Daoy (cell line): ENCODE data around the gene UBAC1. TPM values are rescaled to one million over a fixed set of nuclear protein-coding genes. Genes with fewer than 3 reads are reported as not detected.
"Not testable (repeated sequence)": the region's sequence is repeated elsewhere in the genome, so short reads cannot be mapped to it uniquely, and the experiment has no call there.

Source experiments
- DNase-seq: peaks from one replicate; pipeline ENCODE4 v3.0.0-alpha.2; 2015; ENCODE audit warnings: low read depth
- total RNA-seq: library from RNA; depleted of rRNA; stranded (reverse); fragments of >200 nt; shearing (Covaris generic); gene quantifications from 2 replicates; pipeline ENCODE4 v1.2.3, GENCODE V29; 2014

The UBAC1 gene
- total RNA-seq, 1 experiment from 2014 or later: 63.1 TPM

- no peak for DNase-seq
These were observed 17.7 kb upstream of the UBAC1 start for GRCh38 chr9:135978642-135979546.

DNA sequence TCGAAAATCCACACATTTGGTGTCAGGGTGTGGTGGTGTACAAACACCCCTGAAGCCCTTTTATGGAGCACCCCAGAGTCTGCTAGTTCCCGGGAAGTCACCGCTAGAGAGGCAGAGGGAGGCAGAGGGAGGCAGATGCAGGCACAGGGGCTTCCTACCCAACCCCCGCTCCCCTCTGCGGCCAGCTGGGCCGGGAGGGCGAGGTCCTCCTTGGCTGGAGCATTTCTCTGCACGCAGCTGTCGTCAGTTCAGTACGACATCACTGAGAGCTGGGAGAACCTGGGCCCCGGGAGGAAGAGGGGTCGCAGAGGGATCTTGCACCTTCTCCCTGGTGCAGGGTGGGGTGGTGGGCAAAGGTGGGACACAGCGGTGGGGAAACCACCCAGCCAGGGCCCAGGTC lies 15.8 kb upstream of the UBAC1 start:
- no peak for DNase-seq

GRCh38 chr9:135976531-135976930 lies 15.4 kb upstream of the UBAC1 start:
- no peak for DNase-seq

GRCh38 chr9:135975834-135976233 lies 14.7 kb upstream of the UBAC1 start:
- no peak for DNase-seq

- no peak for DNase-seq
These were observed 13.0 kb upstream of the UBAC1 start for GRCh38 chr9:135974220-135974573.

DNA sequence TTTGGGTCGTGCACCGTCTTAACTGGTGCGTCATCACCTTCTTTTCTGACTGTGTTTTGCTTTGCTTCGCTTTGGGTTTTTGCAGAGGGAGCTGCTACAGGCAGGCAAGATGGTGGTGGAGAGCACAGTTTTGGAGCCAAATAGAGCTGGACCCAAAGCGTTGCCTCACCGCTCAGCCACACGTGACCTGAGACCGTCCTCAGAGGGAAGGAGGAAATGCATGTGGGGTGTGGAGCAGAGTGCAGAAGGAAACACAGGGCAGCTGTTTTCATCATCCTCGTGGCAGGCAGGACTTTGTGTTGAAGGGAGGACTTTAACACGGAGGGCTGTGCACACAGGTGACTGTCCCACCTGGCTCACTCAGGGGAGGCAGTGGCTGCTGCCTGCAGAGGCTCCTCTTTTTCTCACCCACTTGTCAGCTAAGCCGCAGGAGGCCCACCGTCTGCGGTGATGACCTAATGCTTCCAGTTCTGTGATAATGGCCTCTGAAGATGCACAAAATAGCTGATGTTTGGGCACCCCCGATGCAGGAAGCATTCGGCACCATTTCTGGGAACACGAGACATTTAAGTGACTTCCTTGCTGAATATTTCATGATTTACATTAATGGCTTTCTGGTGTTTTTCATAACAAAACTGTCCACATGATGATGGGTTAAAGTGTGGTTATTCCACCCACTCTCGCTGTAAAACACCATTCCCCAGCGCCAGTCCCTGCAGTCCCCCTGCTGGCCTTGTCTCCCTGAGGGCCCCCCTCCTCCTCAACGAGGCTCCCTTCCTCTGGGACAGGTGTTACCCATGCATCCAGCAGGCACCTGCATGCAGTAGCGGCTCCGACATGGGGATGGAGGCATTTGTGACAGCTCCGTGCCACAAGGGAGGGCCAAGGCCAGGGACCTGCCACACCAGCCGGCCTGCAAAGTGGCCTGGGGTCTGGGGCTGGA lies 12.4 kb upstream of the UBAC1 start:
- DNase-seq: no peak

DNA sequence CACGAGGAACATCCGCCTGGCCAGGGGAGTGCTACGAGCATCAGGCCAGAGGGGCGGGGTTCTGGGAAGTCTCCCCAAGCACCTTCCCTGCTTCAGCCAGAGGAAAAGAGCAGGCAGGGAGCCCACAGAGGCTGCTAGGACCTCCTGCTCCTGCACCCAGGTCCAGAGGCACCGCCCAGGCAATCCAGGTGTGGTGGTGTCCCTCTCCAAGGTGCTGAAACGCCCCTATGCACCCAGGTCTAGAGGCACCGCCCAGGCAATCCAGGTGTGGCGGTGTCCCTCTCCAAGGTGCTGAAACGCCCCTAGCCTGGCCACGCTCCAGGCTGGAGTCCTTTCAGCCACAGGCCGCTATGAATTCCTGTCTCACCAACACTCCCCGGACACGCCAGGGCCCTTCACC lies 10.7 kb upstream of the UBAC1 start:
- peak; percentile 60 for DNase-seq

DNA sequence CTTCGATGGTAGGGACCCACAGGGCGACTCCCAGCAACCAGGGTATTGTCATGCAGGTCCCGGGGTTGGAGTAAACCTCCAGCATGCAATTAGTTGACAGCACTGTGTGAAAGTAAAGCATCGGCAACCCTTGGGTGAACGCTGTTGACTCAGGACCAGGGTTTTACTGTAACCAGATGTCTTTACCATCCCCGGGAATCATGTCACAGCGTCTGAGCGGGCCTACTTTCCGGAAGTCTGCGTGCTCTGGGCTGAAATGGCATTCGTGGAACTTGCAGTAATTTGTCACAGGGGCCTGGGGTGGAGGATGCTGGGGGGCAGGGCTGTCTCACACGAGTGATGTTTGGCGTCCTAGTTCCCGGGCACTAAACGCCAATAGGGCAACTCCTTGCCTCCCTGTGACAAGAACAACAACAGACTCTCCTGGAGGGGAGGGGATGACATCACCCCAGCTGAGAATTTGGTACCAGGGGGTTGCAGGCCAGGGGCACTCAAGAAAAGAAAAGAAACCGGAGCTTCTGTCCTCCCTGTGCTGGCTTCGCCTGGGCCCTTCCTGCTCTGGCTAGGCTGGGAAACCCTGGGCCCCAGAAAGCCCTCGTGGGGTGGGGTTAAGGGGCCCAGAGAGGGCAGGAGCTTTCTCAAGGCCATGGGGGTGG lies 10.1 kb upstream of the UBAC1 start:
- no peak for DNase-seq

GRCh38 chr9:135970128-135970815 lies 9.1 kb upstream of the UBAC1 start:
- DNase-seq: no peak

DNA sequence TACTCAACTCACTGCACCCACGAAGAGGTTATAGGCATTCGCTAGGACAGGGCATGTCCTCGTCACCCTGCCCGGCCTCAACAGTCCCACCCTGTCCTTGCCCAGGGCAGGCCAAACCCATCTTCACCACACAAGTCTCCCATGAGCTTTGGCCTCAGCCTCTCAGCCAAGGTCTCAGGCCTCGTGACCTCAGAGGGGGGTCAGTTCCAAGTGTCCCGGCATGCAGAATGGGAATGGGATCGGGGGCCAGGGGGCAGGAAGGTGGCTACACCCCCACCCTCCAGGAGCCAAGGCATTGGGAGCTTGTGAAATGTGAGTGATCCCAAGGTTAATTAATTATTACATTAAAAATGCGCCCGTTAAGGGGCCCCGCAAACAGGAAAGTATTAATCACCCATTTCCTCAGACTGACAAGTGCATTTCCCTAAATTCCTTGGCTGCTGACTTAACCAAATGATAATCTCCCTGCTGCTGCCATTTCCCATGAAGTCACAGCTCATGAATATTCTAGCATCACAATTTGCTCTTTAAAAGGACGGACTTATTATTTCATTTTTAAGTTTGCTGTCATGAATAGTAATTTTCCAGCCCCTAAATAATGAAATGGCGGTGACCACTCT lies 8.0 kb upstream of the UBAC1 start:
- DNase-seq: no peak

DNA sequence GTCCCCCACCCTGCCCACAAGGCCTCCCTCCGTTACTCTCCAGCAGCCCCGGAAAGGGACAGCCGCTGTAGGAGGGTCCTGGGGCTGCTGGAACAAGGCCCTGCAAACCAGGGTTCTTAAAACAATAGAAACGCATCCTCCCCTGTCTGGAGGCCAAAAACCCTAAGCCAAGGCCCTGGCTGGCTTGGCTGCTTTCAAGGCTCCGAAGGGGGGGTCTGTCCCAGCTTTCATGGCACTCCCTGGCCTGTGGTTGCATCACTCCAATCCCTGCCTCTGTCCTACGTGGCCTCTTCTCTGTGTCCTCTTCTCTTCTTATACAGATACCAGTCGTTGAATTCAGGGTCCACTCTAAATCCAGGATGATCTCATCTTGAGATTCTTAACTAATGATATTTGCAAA lies 7.4 kb upstream of the UBAC1 start:
- no peak for DNase-seq

GRCh38 chr9:135968083-135968476 lies 6.9 kb upstream of the UBAC1 start:
- DNase-seq: peak; percentile 64

- DNase-seq: not testable (repeated sequence)
These were observed 5.7 kb upstream of the UBAC1 start for GRCh38 chr9:135966916-135967260.

- DNase-seq: no peak
These were observed 4.1 kb upstream of the UBAC1 start for GRCh38 chr9:135965124-135965756.

DNA sequence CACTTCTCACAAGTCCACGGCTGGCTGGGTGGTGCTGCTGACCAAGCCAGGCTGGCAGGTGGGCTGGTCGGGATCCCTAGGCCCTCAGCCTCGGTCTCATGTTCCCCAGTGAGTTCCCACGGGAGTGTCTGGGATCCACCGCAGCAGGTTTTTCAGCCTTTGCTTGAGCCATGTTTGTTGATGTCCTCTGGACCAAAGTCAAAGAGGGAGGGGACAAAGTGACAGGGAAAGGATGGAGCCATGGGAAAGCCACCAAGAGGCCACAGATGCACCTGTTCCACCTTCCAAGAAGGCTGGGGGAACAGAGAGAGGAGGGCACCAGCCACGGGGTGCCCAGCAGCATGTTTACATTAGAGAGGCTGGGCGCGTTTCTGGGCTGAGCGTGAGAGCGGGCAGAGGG lies 2.8 kb upstream of the UBAC1 start:
- DNase-seq: no peak

DNA sequence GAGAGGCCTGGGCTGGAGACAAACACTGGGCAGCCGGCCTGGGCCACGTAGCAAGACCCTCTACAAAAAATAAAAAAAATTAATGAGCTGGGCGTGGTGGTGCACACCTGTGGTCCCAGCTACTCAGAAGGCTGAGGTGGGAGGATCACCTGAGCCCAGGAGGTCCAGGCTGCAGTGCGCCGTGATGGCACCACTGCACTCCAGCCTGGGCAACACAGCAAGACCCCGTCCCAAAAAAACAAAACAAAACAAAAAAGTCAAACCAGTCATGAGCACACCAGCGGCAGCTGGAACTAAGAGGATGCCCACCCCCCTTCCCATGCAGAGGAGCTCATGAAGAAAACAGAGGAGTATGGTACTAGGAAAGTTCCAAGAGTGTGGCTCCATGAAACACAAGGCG lies 2.2 kb upstream of the UBAC1 start:
- no peak for DNase-seq

DNA sequence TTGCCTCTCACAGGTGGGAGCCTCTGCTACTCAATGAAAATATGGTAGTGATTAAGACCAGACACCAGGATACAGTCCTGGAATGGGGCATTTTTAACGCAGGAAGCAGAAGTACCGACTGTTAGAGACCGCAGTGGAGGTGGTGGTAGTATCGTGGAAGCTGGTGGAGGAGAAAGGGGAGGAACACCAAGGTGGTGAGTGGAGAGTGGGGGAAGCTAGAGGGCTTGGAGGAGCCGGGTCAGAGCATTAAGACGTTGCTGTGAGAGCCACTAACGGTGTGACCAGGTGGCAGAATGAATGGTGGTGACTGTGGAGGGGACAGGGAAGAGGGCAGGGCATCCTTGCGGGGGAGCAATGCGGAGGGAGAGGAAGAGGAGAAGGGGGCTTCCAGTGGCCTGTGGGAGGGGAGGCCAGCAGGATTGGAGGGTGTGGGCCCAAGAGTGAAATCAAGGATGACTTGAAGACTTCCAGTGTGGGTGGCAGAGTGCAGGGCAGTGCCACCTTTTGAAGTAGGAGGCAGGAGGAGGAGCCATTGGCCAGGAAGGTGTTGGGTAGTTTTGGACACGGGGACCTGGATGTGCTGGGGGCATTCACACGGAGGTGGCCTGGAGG lies 1.6 kb upstream of the UBAC1 start:
- DNase-seq: no peak

- no peak for DNase-seq
These were observed 880 bp upstream of the UBAC1 start for GRCh38 chr9:135961811-135962695.
